HG02610 (cell line): ENCODE data around the gene E2F1.
"Not testable (repeated sequence)": the region's sequence is repeated elsewhere in the genome, so short reads cannot be mapped to it uniquely, and the experiment has no call there.

Experiments
- ATAC-seq: cut with Tn5 transposase; IDR thresholded peaks from one replicate; pipeline ENCODE4 v1.9.1; 2021; ENCODE audit warnings: mild to moderate bottlenecking, moderate library complexity; ENCODE audit not compliant: unreplicated experiment

Gene E2F1

DNA sequence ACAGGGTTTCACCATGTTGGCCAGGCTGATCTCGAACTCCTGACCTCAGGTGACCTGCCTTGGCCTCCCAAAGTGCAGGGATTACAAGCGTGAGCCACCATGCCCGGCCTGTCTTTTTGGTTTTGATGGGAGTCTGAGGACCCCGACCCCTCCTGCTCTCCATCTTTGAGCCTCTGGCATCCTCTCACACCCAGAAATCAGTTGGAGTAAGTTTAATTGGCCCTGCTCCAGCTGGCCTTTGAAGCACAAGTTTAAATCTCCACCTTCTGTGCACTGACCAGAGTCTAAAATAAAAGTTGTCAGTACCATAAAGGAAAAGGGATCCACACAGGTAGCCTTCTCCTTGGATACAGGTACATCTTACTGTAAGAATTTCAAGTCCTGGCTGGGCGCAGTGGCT is 40.0 kb downstream of the E2F1 start:
- ATAC-seq, result no peak

DNA sequence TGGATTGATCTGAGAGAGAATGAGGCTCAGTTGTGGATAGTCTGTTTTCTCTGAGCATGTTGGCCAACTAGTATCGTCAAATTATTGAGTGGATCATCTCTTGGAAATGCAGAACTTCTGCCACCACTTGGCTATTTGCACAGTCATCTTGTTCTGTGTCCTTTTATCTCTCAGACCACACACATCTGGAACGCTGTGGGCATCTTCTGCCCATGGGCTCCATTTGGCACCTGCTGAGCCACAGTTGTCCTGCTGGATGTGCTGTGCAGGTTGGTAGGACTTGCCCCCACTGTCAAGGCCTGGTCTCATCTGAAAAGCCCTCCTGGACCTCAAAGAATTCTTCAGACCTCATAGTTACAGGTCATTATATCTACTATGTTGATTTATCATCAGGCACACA is 40.8 kb downstream of the E2F1 start:
- no peak for ATAC-seq

DNA sequence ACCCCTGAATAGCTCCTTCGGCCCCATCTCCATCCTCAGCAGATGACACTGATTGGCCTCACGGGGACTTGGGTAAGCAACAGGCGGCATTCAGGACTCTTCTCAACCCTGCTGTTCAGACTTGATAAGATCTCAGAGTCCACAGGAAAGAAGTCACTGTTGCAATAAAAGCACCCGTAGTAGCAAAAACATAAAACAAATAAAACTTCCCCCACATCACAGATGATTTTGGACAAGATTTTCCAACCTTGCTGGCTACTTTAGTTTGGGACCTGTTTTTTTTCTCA is 41.2 kb downstream of the E2F1 start:
- ATAC-seq, result no peak

DNA sequence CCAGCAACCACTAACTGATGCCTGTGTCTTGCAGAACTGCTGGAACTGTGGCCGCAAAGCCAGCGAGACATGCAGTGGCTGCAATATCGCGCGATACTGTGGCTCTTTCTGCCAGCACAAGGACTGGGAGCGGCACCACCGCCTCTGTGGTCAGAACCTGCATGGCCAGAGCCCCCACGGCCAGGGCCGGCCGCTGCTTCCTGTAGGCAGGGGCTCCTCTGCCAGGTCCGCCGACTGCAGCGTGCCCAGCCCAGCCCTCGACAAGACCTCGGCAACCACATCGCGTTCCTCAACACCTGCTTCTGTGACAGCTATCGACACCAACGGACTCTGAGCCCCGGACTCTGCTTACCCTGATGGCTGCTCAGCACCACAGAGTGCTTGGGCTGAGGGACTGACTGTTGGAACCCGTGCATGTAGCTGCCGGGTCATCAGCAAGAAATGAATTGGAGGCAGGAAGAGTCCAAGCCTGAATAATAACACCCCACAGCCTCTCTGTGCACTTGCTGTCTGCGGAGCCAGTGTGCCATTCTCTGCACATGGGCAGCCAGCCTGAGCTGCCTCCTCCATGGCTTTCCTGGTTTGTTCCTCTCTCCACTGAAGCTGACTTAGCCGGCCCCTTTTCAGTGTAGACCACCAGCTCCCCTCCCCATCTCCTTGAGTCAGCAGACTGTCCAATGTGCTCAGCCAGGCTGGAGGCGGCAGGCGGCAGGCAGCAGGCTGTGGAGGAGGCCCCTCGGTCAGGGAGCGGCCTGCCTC is 41.7 kb downstream of the E2F1 start:
- no peak for ATAC-seq

DNA sequence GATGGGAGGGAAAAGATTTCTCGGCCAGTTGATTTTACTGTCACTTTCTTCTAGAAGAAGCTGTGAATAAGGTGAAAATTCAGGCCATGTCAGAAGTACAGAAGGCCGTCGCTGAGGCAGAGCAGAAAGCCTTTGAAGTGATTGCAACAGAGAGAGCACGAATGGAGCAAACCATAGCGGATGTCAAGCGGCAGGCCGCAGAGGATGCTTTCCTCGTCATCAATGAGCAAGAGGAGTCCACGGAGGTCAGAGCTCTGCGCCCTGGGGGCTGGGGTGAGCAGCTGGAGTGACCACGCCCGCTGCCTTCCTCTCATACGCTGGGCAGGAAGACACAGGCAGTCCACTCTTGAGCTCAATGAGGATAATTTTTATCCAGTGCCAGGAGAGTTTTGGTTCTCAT is 45.9 kb downstream of the E2F1 start:
- ATAC-seq, result no peak

DNA sequence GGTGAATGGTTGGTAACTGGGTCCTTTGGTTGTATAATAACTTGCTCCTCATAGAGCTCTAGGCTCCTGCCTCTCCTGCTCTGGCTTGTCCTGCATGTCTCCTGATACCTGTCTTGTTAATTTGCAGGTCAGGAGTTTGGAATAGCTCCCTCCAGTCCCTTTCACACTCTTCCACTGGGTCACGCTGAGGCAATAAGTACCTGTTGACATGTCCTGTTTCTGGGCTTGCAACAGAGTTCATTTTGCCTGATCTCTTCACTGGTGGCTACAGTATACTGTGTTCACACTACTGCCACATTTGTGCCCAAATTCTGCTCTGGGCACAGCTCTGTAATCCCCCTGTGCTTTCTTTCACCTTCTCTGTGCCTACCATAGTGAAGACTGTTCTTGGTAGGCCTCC is 49.4 kb downstream of the E2F1 start:
- ATAC-seq, result no peak

DNA sequence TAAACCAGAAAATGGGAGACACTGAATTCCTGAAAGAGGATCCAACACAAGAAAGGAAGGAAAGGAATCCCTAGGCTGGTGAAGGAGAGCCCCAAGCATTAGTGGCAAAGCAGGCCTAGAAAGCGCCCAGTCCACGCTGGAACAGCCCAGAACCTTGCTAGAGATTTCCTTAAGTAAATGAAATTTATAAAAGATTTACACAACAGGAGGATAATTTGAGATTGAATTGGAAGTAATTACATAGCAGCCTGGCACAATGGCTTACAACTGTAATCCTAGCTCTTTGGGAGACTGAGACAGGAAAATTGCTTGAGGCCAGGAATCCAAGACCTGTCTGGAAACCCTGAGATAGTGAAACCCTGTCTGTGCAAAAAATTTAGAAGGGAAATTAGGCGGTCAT is 50.8 kb downstream of the E2F1 start:
- no peak for ATAC-seq

DNA sequence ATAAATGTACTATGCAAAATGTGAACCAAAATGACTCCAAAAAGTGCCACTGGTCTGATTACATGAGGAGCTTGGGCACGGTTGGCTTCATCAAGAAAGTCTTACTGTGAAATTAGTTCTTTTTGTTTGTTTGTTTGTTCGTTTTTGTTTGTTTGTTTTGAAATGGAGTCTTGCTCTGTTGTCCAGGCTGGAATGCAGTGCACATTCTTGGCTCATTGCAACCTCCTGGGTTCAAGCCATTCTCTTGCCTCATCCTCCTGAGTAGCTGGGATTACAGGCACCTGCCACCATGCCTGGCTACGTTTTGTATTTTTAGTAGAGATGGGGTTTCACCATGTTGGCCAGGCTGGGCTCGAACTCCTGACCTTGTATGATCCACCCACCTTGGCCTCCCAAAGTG is 54.3 kb downstream of the E2F1 start:
- not testable (repeated sequence) for ATAC-seq

DNA sequence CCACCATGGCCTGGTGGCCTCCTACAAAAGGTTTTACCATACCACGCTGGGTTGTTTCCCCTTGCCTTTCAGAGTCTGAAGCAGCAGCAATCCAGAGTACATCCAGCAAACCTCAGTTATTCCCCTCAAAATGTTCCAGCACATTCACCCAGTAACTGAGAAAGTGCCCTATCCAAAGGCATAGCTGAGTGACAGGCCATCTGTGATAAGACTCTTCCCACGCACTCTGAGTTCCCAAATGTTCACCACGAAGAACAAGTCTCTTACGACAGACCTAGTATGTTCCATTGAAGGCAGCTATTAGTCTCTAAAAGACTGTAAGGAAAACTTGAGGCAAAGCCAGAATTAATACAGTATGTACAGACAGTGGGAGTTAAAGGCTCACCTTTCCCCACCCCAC is 55.7 kb downstream of the E2F1 start:
- no peak for ATAC-seq

DNA sequence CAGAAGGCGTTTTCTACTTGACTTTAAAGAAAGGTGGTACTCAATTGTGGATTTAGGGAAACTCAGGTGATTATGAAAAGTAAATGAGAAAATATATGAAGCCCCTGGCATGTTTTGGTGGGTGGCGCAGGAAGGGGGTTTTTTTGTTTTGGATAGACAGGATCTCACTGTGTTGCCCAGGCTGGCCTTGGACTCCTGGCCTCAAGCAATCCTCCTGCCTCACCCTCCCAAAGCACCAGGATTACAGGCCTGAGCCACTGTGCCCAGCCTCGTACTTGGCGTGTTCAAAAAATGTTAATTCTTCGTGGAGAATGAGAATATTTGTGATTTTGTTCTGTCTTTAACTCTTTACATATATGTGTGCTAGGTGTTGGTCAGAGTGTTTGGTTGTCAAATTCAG is 56.2 kb downstream of the E2F1 start:
- ATAC-seq, result no peak

DNA sequence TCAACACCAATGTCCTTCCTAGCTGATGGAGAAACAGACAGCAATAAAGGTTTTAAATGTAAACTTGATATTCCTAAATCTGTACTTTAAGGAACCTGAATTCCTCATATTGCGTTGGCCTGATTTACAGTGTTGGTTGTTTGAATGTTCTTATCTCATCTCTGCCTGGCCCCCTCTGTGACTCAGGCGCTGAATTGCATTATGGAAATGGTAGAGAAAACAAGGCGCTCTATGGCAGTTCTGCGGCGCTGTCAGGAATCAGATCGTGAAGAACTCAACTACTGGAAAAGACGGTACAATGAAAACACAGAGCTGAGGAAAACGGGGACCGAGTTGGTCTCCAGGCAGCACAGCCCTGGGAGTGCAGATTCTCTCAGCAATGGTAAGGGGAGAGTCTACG is 56.7 kb downstream of the E2F1 start:
- ATAC-seq, result no peak

DNA sequence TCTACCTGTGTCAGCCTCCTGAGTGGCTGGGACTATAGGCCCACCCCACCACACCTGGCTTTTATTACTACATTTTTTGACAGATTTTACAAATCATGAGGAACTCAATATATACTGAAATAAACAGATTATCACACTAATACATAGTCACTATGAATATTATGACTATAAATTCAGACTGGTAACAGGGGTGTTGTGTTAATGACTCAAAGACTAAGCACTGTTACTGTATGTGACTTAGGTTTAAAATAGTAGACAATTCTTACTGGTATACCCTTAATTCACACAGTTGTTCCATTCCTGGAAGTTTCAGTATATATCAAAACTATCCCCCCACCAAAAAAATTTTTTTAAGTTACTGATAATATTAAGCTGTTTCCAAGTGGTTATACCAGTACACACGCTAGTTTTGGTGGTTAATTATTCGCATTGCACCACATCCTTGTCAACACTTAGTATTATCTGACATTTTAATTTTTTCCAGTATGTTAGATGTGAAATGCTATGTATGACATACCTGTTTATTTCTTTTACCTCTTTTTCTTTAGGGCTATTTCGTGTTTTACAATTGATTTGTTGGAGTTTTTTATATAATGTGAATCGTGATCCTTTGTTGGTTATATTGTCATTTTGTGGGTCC is 58.5 kb downstream of the E2F1 start:
- no peak for ATAC-seq

DNA sequence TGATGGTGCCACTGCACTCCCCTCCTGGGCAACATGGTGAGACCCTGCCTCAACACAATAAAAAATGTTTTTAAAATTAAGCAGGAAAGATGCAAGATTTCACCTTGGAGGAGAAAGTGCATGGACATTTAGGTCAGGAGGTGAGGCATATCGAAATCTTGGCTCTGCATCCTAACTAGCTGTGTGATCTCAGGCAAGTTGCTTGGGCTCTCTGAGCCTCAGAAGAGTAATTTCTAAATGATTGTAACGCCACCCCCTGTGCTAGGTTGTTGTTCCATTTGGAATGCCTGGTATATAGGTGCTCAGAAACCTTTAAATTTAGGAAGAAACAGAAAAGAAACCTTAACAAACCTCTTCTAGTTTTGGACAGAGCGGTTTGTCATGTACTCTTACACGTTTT is 60.0 kb downstream of the E2F1 start:
- no peak for ATAC-seq
